Esophagus muscularis mucosa (tissue), 4 donors: ENCODE measurements around the gene CCL3. TPM values are rescaled to one million over a fixed set of nuclear protein-coding genes. Genes with fewer than 3 reads are reported as not detected.

Experiments used
- DNase-seq: peaks from one replicate; pipeline ENCODE4 v3.0.0-alpha.2; 2017; ENCODE audit errors: extremely low spot score
- H3K27ac ChIP-seq, 4 donors: fragments of 200-600 bp; sonication (generic); replicated peaks in 1 of 4; 1 replicate in 3 of 4; 2 replicates in 1 of 4; pipeline ENCODE4 v1.5.1; 2016 to 2019; ENCODE audit warnings: mild to moderate bottlenecking in 1 of 4
- H3K27me3 ChIP-seq, 4 donors: fragments of 200-600 bp; sonication (generic); one replicate each; pipeline versions ENCODE4 v1.5.1 to v1.6.0; 2016 to 2019
- H3K36me3 ChIP-seq, 4 donors: fragments of 200-600 bp; sonication (generic); one replicate each; pipeline ENCODE4 v1.5.1; 2016 to 2019
- H3K4me1 ChIP-seq, 4 donors: fragments of 200-600 bp; sonication (generic); one replicate each; pipeline ENCODE4 v1.5.1; 2016 to 2019
- H3K4me3 ChIP-seq, 4 donors: fragments of 200-600 bp; sonication (generic); 1 replicate in 2 of 4; 2 replicates in 2 of 4; pipeline ENCODE4 v1.5.1; 2016 to 2019; ENCODE audit warnings: mild to moderate bottlenecking in 4 of 4, moderate library complexity in 1 of 4
- H3K9me3 ChIP-seq, 4 donors: fragments of 200-600 bp; sonication (generic); 1 replicate in 3 of 4; 2 replicates in 1 of 4; pipeline ENCODE4 v1.5.1; 2016 to 2019
- EP300 ChIP-seq: sonication (generic); formaldehyde crosslinking; IDR thresholded peaks from one replicate; pipeline ENCODE4 v1.6.1; 2017; ENCODE audit warnings: antibody characterized with exemption
- POLR2A ChIP-seq: fragments of 450-650 bp; IDR thresholded peaks from one replicate; pipeline ENCODE4 v1.6.1; 2017; ENCODE audit warnings: antibody characterized with exemption, moderate library complexity, mild to moderate bottlenecking, low read depth
- POLR2AphosphoS5 ChIP-seq, 2 donors: sonication (generic); formaldehyde crosslinking; IDR thresholded peaks; one replicate each; pipeline ENCODE4 v1.6.1; 2017; ENCODE audit warnings: antibody characterized with exemption in 2 of 2
- WGBS: methylation state at CpG from one replicate; pipeline ENCODE4 v1.1.5; 2018; 5-methylcytosine and 5-hydroxymethylcytosine counted together
- intact Hi-C: fragments of 100-400 bp; cut with DNase I; formaldehyde crosslinking; loops from one replicate; pipeline ENCODE4 v1.15.1; 2023
- total RNA-seq, 4 donors: library from RNA; depleted of rRNA; stranded (reverse); fragments of >200 nt; gene quantifications; one replicate each; pipeline versions ENCODE4 v1.1.0 to v1.2.1, GENCODE V29; 2016
- TF ChIP-seq, protein P1 (sequence below), 3 experiments: fragments of 200-600 bp in 2 of 3; fragments of 450-650 bp in 1 of 3; sonication (generic) in 2 of 3; IDR thresholded peaks; one replicate each; pipeline ENCODE4 v1.5.1; 2017 to 2019; ENCODE audit warnings: antibody characterized with exemption in 3 of 3, mild to moderate bottlenecking in 2 of 3, moderate library complexity in 1 of 3

CCL3 gene
- total RNA-seq, 4 donors from 2014 or later, result 0.33 to 1.3 TPM; not detected in 2

DNA sequence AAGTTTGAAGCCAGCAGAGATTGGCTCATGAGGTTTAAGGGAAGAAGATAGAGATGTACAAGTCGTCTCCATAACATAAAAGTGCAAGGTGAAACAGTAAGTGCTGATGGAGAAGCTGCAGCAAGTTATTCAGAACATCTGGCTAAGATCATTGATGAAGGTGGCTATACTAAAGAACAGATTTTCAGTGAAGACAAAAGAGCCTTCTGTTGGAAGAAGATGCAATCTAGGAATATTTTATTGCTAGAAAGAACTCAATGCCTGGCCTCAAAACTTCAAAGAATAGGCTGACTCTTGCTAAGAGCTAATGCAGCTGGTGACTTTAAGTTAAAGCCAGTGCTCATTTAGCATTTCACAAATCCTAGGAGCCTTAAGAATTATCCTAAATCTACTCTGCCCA, 39.7 kb upstream of the CCL3 start:
- WGBS, result 46% methylated on average over 1 of the region's 1 CpG
- no peak for DNase-seq
- intact Hi-C loops, result no loop called here
- Histone ChIP-seq H3K4me1 (no peaks in the 10 kb centered on the region), H3K36me3 (no peaks in the 10 kb centered on the region), H3K27me3 (peaks cover 0 to 50% (median 0%) of the 10 kb centered on the region in 4 donors), H3K4me3 (no peak overlapping the region), H3K27ac (no peak overlapping the region), H3K9me3 (peaks cover 0 to 16% (median 9%) of the 10 kb centered on the region in 4 donors)
- TF ChIP-seq POLR2A, result no peak
- no peak for TF ChIP-seq EP300

DNA sequence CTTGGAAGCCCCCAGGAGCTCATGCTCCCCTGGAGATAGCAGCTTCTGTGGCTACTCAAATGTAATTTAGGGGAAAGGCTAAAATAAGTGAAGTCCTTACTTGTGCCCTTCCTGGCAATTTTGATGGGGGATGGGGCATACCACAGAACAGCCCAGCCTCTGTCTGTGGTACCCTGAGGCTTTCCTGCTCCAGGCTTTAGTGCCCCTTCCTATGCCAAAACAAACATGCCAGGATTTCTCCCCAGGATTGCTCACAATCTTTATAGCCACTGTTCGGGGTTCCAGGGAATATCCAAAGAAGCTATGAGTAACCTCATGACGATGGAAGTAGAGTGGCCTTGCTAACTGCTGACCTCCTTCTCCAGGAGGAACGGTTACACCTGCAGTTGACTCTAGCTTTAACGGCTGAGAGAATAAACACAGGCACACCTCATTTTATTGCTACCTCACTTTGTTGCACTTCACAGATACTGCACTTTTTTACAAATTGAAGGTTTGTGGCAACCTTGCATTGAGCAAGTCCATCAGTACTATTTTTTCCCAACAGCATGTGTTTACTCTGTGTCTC, 38.6 kb upstream of the CCL3 start:
- Histone ChIP-seq H3K4me3 (no peak overlapping the region), H3K9me3 (peaks cover 0 to 16% (median 9%) of the 10 kb centered on the region in 4 donors), H3K27me3 (peaks cover 0 to 50% (median 0%) of the 10 kb centered on the region in 4 donors), H3K27ac (no peak overlapping the region), H3K36me3 (no peaks in the 10 kb centered on the region), H3K4me1 (no peaks in the 10 kb centered on the region)
- WGBS, result 82% methylated on average over 4 of the region's 4 CpGs
- no peak for DNase-seq
- intact Hi-C loops, result no loop called here
- TF ChIP-seq, protein P1, sequence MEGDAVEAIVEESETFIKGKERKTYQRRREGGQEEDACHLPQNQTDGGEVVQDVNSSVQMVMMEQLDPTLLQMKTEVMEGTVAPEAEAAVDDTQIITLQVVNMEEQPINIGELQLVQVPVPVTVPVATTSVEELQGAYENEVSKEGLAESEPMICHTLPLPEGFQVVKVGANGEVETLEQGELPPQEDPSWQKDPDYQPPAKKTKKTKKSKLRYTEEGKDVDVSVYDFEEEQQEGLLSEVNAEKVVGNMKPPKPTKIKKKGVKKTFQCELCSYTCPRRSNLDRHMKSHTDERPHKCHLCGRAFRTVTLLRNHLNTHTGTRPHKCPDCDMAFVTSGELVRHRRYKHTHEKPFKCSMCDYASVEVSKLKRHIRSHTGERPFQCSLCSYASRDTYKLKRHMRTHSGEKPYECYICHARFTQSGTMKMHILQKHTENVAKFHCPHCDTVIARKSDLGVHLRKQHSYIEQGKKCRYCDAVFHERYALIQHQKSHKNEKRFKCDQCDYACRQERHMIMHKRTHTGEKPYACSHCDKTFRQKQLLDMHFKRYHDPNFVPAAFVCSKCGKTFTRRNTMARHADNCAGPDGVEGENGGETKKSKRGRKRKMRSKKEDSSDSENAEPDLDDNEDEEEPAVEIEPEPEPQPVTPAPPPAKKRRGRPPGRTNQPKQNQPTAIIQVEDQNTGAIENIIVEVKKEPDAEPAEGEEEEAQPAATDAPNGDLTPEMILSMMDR (IDR thresholded peaks at IDR 0.05), result no peak
- TF ChIP-seq POLR2A (no peak), EP300 (no peak), POLR2AphosphoS5 (IDR thresholded peaks at IDR 0.05) (no peak)

DNA sequence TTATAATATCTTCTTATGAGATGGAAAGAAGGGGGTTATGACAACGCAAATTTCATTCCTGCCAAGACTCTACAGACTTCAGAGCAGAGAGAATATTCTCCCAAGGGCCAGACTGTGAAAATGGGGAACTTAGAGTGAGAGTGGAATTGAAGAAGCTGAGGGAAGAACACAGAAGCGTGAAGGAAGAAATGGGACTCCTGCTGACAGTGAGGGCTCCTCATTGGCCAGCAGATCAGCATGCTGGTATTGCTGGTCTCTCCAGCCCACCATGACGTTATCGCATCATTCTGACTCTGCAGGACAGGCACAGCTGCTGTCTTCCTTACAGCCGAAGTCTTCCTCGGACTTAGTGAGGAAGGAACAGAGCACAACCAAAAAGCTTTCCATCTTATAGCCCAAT, 38.0 kb upstream of the CCL3 start:
- Histone ChIP-seq H3K27ac (no peak overlapping the region), H3K27me3 (peaks cover 0 to 50% (median 0%) of the 10 kb centered on the region in 4 donors), H3K9me3 (peaks cover 0 to 16% (median 9%) of the 10 kb centered on the region in 4 donors), H3K36me3 (no peaks in the 10 kb centered on the region), H3K4me1 (no peaks in the 10 kb centered on the region), H3K4me3 (no peak overlapping the region)
- 71% methylated on average over 6 of the region's 6 CpGs for WGBS
- intact Hi-C loops, result no loop called here
- TF ChIP-seq POLR2AphosphoS5 (IDR thresholded peaks at IDR 0.05) (no peak), POLR2A (no peak), EP300 (no peak)
- TF ChIP-seq, protein P1 (IDR thresholded peaks at IDR 0.05), result no peak
- DNase-seq, result no peak

DNA sequence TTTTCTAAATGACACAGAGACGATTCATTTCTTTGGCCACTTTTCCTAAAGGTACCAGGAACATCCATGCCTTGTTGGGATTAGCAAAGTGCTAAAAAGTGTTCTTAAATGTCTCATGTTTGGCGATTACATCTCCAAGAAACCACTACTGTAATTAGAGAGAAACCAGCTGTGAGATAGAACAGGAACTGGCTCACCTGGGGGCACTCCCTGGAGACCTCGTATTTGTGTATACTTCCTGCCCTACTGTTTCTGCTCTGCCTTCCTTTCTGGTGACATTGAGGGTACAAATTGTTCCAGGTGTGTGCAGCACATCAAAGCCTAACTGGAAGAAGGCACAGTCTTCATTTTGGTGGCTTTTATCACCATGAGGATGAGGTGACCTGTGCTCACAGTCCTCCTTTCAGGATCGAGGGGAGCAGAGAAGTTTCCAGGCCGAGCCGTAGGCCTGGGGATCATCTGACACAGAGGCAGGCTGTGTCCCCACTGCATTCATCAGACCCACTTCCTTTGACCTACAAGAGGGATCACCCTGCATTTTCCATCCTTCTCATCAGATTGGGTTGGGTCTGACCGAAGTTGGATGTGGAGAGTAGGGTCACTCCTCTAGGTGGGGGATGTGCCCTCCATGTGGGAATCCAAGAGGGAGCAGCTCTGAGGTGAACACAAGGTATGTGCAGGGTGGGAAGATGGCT, 37.4 kb upstream of the CCL3 start:
- H3K36me3 ChIP-seq, result no peaks in the 10 kb centered on the region
- H3K4me1 ChIP-seq, result no peaks in the 10 kb centered on the region
- intact Hi-C loops, result no loop called here
- no peak overlapping the region for H3K4me3 ChIP-seq
- 93% methylated on average over 6 of the region's 7 CpGs for WGBS
- DNase-seq, result no peak
- H3K27me3 ChIP-seq, result peaks cover 0 to 50% (median 0%) of the 10 kb centered on the region in 4 donors
- TF ChIP-seq EP300, result no peak
- TF ChIP-seq POLR2AphosphoS5 (IDR thresholded peaks at IDR 0.05), result no peak
- TF ChIP-seq, protein P1 (IDR thresholded peaks at IDR 0.05), result no peak
- no peak for TF ChIP-seq POLR2A
- H3K9me3 ChIP-seq, result peaks cover 0 to 16% (median 9%) of the 10 kb centered on the region in 4 donors
- H3K27ac ChIP-seq, result no peak overlapping the region

DNA sequence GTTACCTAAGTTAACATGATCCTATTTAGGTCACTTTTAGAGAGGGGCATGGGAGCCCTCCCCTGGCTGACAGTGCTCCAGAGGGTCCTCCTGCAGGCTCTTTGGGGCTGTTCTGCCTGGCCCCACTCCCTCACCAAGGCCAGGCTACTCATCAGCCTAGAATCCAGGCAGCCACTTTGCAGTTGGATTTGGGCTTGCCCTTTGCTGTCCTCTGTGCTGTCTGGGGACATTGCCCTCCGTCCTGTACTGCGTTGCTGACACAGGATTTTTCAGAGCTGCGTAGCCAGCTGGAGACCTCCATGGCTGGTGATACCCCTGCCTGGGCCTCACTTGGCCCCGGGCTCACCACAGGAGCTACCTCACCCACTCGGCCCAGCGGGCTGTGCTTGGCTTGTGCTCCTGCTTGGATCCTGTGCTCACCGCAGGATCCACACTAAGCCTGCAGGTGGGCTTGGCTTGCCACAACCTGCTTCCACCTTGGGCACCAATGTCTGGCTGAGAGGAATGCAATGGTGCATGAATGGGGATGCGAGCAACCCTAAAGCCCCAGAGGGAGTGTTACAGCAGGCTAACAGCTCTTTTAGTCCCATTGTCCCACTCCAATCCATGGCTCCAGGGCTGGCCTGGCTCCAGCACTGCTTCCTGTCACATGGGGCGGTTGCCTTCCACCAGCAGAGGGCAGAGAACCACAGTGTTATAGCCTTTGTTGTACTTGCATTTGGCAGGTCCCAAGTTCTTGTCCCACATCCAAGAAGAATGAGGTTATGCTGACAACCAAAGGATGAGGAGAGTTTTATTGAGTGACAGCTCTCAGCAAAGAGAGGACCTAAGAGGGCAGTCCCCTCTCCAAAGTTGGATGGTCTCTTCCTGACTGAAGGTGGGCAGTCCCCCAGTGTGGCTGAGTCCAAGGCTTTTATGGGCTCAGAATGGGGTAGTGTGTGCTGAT, 35.2 kb upstream of the CCL3 start:
- DNase-seq, result no peak
- Histone ChIP-seq H3K4me3 (no peak overlapping the region), H3K4me1 (no peaks in the 10 kb centered on the region), H3K27me3 (peaks cover 0 to 41% (median 0%) of the 10 kb centered on the region in 4 donors), H3K27ac (no peak overlapping the region), H3K9me3 (peaks cover 0 to 16% (median 9%) of the 10 kb centered on the region in 4 donors), H3K36me3 (no peaks in the 10 kb centered on the region)
- intact Hi-C loops, result no loop called here
- no peak for TF ChIP-seq EP300
- TF ChIP-seq, protein P1 (IDR thresholded peaks at IDR 0.05), result no peak
- 69% methylated on average over 2 of the region's 9 CpGs for WGBS
